Globus pallidus (tissue), 1 donor: ENCODE measurements around the gene RPRD2.
"Not testable (repeated sequence)": the region's sequence is repeated elsewhere in the genome, so short reads cannot be mapped to it uniquely, and the experiment has no call there.

Experiments used
- DNase-seq: peaks from one replicate; pipeline ENCODE4 v3.0.0-alpha.2; 2015; ENCODE audit warnings: low spot score

Gene RPRD2

GRCh38 chr1:150363426-150364230, at the start of gene RPRD2:
TSS of gene RPRD2 (plus strand) at chr1:150364147. CDS start at chr1:150364715, 568 bp downstream.
- peak; percentile 100 for DNase-seq

GRCh38 chr1:150314691-150315090, 49.3 kb upstream of the RPRD2 start:
- DNase-seq: not testable (repeated sequence)

GRCh38 chr1:150320667-150320978, 43.3 kb upstream of the RPRD2 start:
- no peak for DNase-seq

GRCh38 chr1:150321826-150322166, 42.2 kb upstream of the RPRD2 start:
- DNase-seq: no peak

GRCh38 chr1:150322310-150322709, 41.6 kb upstream of the RPRD2 start:
- DNase-seq: no peak

GRCh38 chr1:150332651-150333290, 31.2 kb upstream of the RPRD2 start:
- DNase-seq: peak; percentile 45

GRCh38 chr1:150346316-150346715, 17.6 kb upstream of the RPRD2 start:
- no peak for DNase-seq

GRCh38 chr1:150352866-150353265, 11.1 kb upstream of the RPRD2 start:
- DNase-seq: peak; percentile 29

GRCh38 chr1:150362721-150363425, 1.1 kb upstream of the RPRD2 start:
- no peak for DNase-seq

- DNase-seq: peak; percentile 79
Measured at GRCh38 chr1:150364231-150365003, 470 bp downstream of the RPRD2 start.

- peak; percentile 12 for DNase-seq
Measured at GRCh38 chr1:150365941-150366340, 2.0 kb downstream of the RPRD2 start.

- DNase-seq: peak; percentile 26
Measured at GRCh38 chr1:150366416-150367296, 2.7 kb downstream of the RPRD2 start.

GRCh38 chr1:150371110-150371509, 7.2 kb downstream of the RPRD2 start:
- DNase-seq: no peak

- no peak for DNase-seq
Measured at GRCh38 chr1:150372580-150372979, 8.6 kb downstream of the RPRD2 start.

GRCh38 chr1:150376110-150376509, 12.2 kb downstream of the RPRD2 start:
- DNase-seq: no peak

GRCh38 chr1:150383631-150384324, 19.8 kb downstream of the RPRD2 start:
- no peak for DNase-seq

GRCh38 chr1:150385537-150386445, 21.8 kb downstream of the RPRD2 start:
- no peak for DNase-seq

- no peak for DNase-seq
Measured at GRCh38 chr1:150386592-150386991, 22.6 kb downstream of the RPRD2 start.

- DNase-seq: no peak
Measured at GRCh38 chr1:150387200-150387599, 23.3 kb downstream of the RPRD2 start.

GRCh38 chr1:150388241-150388640, 24.3 kb downstream of the RPRD2 start:
- DNase-seq: no peak
